H9 (cell line): ENCODE data around the gene PABPC3. TPM values are rescaled to one million over a fixed set of nuclear protein-coding genes. Genes with fewer than 3 reads are reported as not detected.

ENCODE experiments used
- DNase-seq: peaks from one replicate; pipeline ENCODE4 v3.0.0-alpha.2; 2017
- H2AFZ ChIP-seq: one replicate; pipeline ENCODE4 v1.6.1; 2013; ENCODE audit warnings: mild to moderate bottlenecking, low read length, control low read depth, moderate library complexity
- H2AK5ac ChIP-seq: 2 replicates; pipeline ENCODE4 v1.6.1; 2013; ENCODE audit warnings: low read length, control low read depth, mixed read lengths; ENCODE audit not compliant: insufficient read length
- H2BK120ac ChIP-seq: one replicate; pipeline ENCODE4 v1.6.1; 2013; ENCODE audit warnings: low read depth, mild to moderate bottlenecking, low read length, control low read depth, inconsistent platforms; ENCODE audit not compliant: poor library complexity, severe bottlenecking
- H2BK12ac ChIP-seq: 2 replicates; pipeline ENCODE4 v1.6.1; 2013; ENCODE audit warnings: low read length, control low read depth, mixed read lengths, low read depth; ENCODE audit not compliant: insufficient read length
- H2BK15ac ChIP-seq: 2 replicates; pipeline ENCODE4 v1.6.1; 2013; ENCODE audit warnings: low read depth, low read length, control low read depth
- H2BK20ac ChIP-seq: one replicate; pipeline ENCODE4 v1.6.1; 2013; ENCODE audit warnings: low read depth, mild to moderate bottlenecking, low read length, control low read depth, inconsistent platforms; ENCODE audit not compliant: poor library complexity, severe bottlenecking
- H2BK5ac ChIP-seq: 2 replicates; pipeline ENCODE4 v1.6.1; 2013; ENCODE audit warnings: low read length, control low read depth, mixed read lengths; ENCODE audit not compliant: insufficient read length
- H3K14ac ChIP-seq: 2 replicates; pipeline ENCODE4 v1.6.1; 2013; ENCODE audit warnings: low read length, control low read depth; ENCODE audit not compliant: insufficient read depth
- H3K18ac ChIP-seq: 2 replicates; pipeline ENCODE4 v1.6.1; 2013; ENCODE audit warnings: low read depth, mild to moderate bottlenecking, mixed read lengths, low read length, control low read depth; ENCODE audit not compliant: insufficient read length
- H3K23ac ChIP-seq: 2 replicates; pipeline ENCODE4 v1.6.1; 2013; ENCODE audit warnings: low read length, control low read depth, mixed read lengths, low read depth; ENCODE audit not compliant: insufficient read length
- H3K23me2 ChIP-seq: 2 replicates; pipeline ENCODE4 v1.6.1; 2013; ENCODE audit warnings: low read depth, mild to moderate bottlenecking, mixed read lengths, low read length, control low read depth; ENCODE audit not compliant: insufficient read length, poor library complexity, severe bottlenecking
- H3K27ac ChIP-seq: 2 replicates; pipeline ENCODE4 v1.5.1; 2013; ENCODE audit warnings: low read length, control low read depth, mixed read lengths, low read depth; ENCODE audit not compliant: insufficient read length
- H3K27me3 ChIP-seq: 2 replicates; pipeline ENCODE4 v1.6.1; 2013; ENCODE audit warnings: low read length, control low read depth, inconsistent platforms; ENCODE audit not compliant: insufficient read depth
- H3K4ac ChIP-seq: 2 replicates; pipeline ENCODE4 v1.6.1; 2013; ENCODE audit warnings: low read depth, mild to moderate bottlenecking, control low read depth, inconsistent platforms, low read length, moderate library complexity
- H3K4me1 ChIP-seq: 2 replicates; pipeline ENCODE4 v1.6.1; 2013; ENCODE audit warnings: low read length, control low read depth, inconsistent platforms; ENCODE audit not compliant: insufficient read depth
- H3K4me2 ChIP-seq: 2 replicates; pipeline ENCODE4 v1.6.1; 2013; ENCODE audit warnings: low read length, control low read depth, mixed read lengths; ENCODE audit not compliant: insufficient read length, insufficient read depth
- H3K56ac ChIP-seq: 2 replicates; pipeline ENCODE4 v1.6.1; 2013; ENCODE audit warnings: low read depth, mild to moderate bottlenecking, mixed read lengths, low read length, control low read depth; ENCODE audit not compliant: insufficient read length
- H3K79me1 ChIP-seq: 2 replicates; pipeline ENCODE4 v1.6.1; 2013; ENCODE audit warnings: low read depth, mild to moderate bottlenecking, moderate library complexity, low read length, control low read depth, inconsistent platforms; ENCODE audit not compliant: insufficient read depth, poor library complexity, severe bottlenecking
- H3K79me2 ChIP-seq: 2 replicates; pipeline ENCODE4 v1.6.1; 2013; ENCODE audit warnings: low read length, control low read depth, inconsistent platforms; ENCODE audit not compliant: insufficient read depth
- H3K9ac ChIP-seq: 2 replicates; pipeline ENCODE4 v1.6.1; 2013; ENCODE audit warnings: low read length, control low read depth, mixed read lengths; ENCODE audit not compliant: insufficient read length; ENCODE audit errors: extremely low read depth
- H3K9me3 ChIP-seq: one replicate; pipeline ENCODE4 v1.6.1; 2013; ENCODE audit warnings: low read depth, low read length, inconsistent platforms; ENCODE audit not compliant: control insufficient read depth
- H3T11ph ChIP-seq: one replicate; pipeline ENCODE4 v1.6.1; 2013; ENCODE audit warnings: mild to moderate bottlenecking, low read length, control low read depth, inconsistent platforms
- H4K20me1 ChIP-seq: one replicate; pipeline ENCODE4 v1.6.1; 2013; ENCODE audit not compliant: control insufficient read depth, insufficient read length, insufficient read depth
- H4K5ac ChIP-seq: 2 replicates; pipeline ENCODE4 v1.6.1; 2013; ENCODE audit warnings: low read depth, mild to moderate bottlenecking, mixed read lengths, low read length, control low read depth; ENCODE audit not compliant: insufficient read length
- H4K8ac ChIP-seq: replicated peaks from 2 replicates; pipeline ENCODE4 v1.6.1; 2013; ENCODE audit warnings: low read length, control low read depth, mixed read lengths, low read depth; ENCODE audit not compliant: insufficient read length
- H4K91ac ChIP-seq: 2 replicates; pipeline ENCODE4 v1.6.1; 2013; ENCODE audit warnings: low read depth, mild to moderate bottlenecking, moderate library complexity, mixed read lengths, low read length, control low read depth; ENCODE audit not compliant: insufficient read length
- H3K27ac Mint-ChIP-seq, 3 experiments: 2 replicates in 2 of 3; 3 replicates in 1 of 3; pipeline ENCODE4 v1.8.0; 2020 to 2021; ENCODE audit warnings: mixed read lengths in 3 of 3, mild to moderate bottlenecking in 1 of 3, moderate library complexity in 1 of 3
- H3K27me3 Mint-ChIP-seq: 2 replicates; pipeline ENCODE4 v1.8.0; 2021; ENCODE audit warnings: low read depth, mild to moderate bottlenecking, moderate library complexity, mixed read lengths
- H3K36me3 Mint-ChIP-seq, 3 experiments: 2 replicates in 2 of 3; 3 replicates in 1 of 3; pipeline ENCODE4 v1.8.0; 2020 to 2021; ENCODE audit warnings: low read depth in 3 of 3, mixed read lengths in 3 of 3; ENCODE audit not compliant: insufficient read depth in 1 of 3
- H3K4me1 Mint-ChIP-seq, 2 experiments: 2 replicates each; pipeline ENCODE4 v1.8.0; 2020; ENCODE audit warnings: mixed read lengths in 2 of 2
- H3K4me3 Mint-ChIP-seq, 2 experiments: 2 replicates in 1 of 2; 3 replicates in 1 of 2; pipeline ENCODE4 v1.8.0; 2020 to 2021; ENCODE audit warnings: mild to moderate bottlenecking in 2 of 2, mixed read lengths in 2 of 2, moderate library complexity in 1 of 2
- H3K9me3 Mint-ChIP-seq, 2 experiments: 2 replicates in 1 of 2; 3 replicates in 1 of 2; pipeline ENCODE4 v1.8.0; 2020; ENCODE audit warnings: mild to moderate bottlenecking in 2 of 2, mixed read lengths in 2 of 2, moderate library complexity in 1 of 2
- WGBS: extraction: QIAGEN DNeasy Blood & Tissue Kit; methylation state at CpG from one replicate; pipeline ENCODE4 v1.1.7; 2013; ENCODE audit warnings: missing lambda C conversion rate, low lambda C conversion rate, mixed read lengths; ENCODE audit not compliant: insufficient read length; ENCODE audit errors: extremely low coverage; 5-methylcytosine and 5-hydroxymethylcytosine counted together
- total RNA-seq: library from RNA; stranded (reverse); gene quantifications from 2 replicates; pipeline ENCODE4 v1.2.1, GENCODE V29; 2021
- TF ChIP-seq, protein P1 (sequence below): fragments of 200-600 bp; sonication (generic); conservative IDR thresholded peaks from 3 replicates; pipeline ENCODE4 v1.8.0; 2021; ENCODE audit warnings: antibody characterized with exemption, mild to moderate bottlenecking

Gene PABPC3
- total RNA-seq, 1 experiment from 2014 or later = 0.31 TPM

DNA sequence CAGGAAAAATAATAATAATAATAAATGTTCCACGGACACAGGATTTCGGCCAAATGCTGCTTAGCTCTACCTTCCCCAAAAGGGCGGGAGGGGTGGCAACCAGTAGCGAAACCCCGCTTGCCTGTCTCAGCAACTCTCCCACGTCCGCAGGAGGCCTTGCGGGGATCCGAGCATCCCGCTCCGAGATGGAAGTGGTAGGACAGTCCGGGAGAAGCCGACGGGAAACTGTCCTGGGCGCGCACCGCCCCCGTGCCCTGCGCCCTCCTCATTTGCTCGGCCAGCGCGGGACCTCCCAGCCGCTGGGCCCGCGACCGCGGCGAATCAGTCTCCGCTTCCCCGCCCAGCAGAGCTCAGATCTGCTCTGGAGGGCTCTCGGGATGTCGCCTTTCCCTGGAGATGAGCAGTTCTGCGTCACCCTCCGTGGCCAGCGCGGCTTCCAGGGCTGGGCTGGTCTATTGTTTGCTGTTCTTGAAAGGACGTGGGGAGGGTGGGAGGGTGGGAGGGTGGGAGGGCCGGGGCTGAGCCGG lies 48.9 kb upstream of the PABPC3 start:
- H3K18ac ChIP-seq = no peak overlapping the region
- H3K9ac ChIP-seq = peak overlapping the region; percentile 25
- H3K27ac Mint-ChIP-seq = no peak overlapping the region
- H3K9me3 Mint-ChIP-seq = peaks cover 19 to 20% of the 10 kb centered on the region in 2 experiments
- H3K14ac ChIP-seq = no peak overlapping the region
- H3K79me2 ChIP-seq = no peaks in the 10 kb centered on the region
- no peak overlapping the region for H2BK20ac ChIP-seq
- H4K91ac ChIP-seq = no peak overlapping the region
- H3K9me3 ChIP-seq = no peaks in the 10 kb centered on the region
- peak overlapping the region; percentile 71 to 84 for H3K4me3 Mint-ChIP-seq
- no peak overlapping the region for H3K4ac ChIP-seq
- no peak overlapping the region for H3K27ac ChIP-seq
- peaks cover 7 to 15% (median 9%) of the 10 kb centered on the region in 3 experiments for H3K36me3 Mint-ChIP-seq
- no peak overlapping the region for H2BK5ac ChIP-seq
- no CpG with 5 or more reads among the region's 39 CpGs for WGBS
- H3T11ph ChIP-seq = no peak overlapping the region
- H3K27me3 ChIP-seq = peaks cover 2% of the 10 kb centered on the region; the same call in 1 of the 2 replicates
- H2AFZ ChIP-seq = no peak overlapping the region
- H2AK5ac ChIP-seq = no peak overlapping the region
- H2BK15ac ChIP-seq = no peak overlapping the region
- peak; percentile 78 for DNase-seq
- H3K4me2 ChIP-seq = peak overlapping the region; percentile 63
- H2BK120ac ChIP-seq = no peak overlapping the region
- H3K23me2 ChIP-seq = peaks cover 4% of the 10 kb centered on the region
- H4K8ac ChIP-seq = no peak overlapping the region
- no peaks in the 10 kb centered on the region for H4K20me1 ChIP-seq
- no peak overlapping the region for H2BK12ac ChIP-seq
- no peak overlapping the region for H4K5ac ChIP-seq
- no peaks in the 10 kb centered on the region for H3K4me1 ChIP-seq
- peaks cover 30% of the 10 kb centered on the region for H3K27me3 Mint-ChIP-seq
- no peak overlapping the region for H3K23ac ChIP-seq
- H3K56ac ChIP-seq = no peak overlapping the region
- peaks cover 25 to 29% of the 10 kb centered on the region in 2 experiments for H3K4me1 Mint-ChIP-seq
- TF ChIP-seq, protein P1, sequence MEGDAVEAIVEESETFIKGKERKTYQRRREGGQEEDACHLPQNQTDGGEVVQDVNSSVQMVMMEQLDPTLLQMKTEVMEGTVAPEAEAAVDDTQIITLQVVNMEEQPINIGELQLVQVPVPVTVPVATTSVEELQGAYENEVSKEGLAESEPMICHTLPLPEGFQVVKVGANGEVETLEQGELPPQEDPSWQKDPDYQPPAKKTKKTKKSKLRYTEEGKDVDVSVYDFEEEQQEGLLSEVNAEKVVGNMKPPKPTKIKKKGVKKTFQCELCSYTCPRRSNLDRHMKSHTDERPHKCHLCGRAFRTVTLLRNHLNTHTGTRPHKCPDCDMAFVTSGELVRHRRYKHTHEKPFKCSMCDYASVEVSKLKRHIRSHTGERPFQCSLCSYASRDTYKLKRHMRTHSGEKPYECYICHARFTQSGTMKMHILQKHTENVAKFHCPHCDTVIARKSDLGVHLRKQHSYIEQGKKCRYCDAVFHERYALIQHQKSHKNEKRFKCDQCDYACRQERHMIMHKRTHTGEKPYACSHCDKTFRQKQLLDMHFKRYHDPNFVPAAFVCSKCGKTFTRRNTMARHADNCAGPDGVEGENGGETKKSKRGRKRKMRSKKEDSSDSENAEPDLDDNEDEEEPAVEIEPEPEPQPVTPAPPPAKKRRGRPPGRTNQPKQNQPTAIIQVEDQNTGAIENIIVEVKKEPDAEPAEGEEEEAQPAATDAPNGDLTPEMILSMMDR = no peak
- H3K79me1 ChIP-seq = no peaks in the 10 kb centered on the region
